Stimulated activated naive CD4-positive, alpha-beta T cell treated with Interleukin-2 at 50 U/mL for 16 hours (primary cell): ENCODE data around the gene TRUB2.

Experiments used
- DNase-seq: peaks from one replicate; lab custom pipeline; 2025; lab: John Stamatoyannopoulos, UW

Gene TRUB2

GRCh38 chr9:128271112-128271511 lies 51.1 kb downstream of the TRUB2 start:
- DNase-seq = no peak

GRCh38 chr9:128266868-128267590 lies 55.2 kb downstream of the TRUB2 start:
- no peak for DNase-seq

- DNase-seq = no peak
Measured at GRCh38 chr9:128265348-128265847, 56.8 kb downstream of the TRUB2 start.

- DNase-seq = no peak
Measured at GRCh38 chr9:128262687-128263086, 59.6 kb downstream of the TRUB2 start.

- DNase-seq = no peak
Measured at GRCh38 chr9:128260340-128260739, 61.9 kb downstream of the TRUB2 start.

- no peak for DNase-seq
Measured at GRCh38 chr9:128259156-128259555, 63.1 kb downstream of the TRUB2 start.

- DNase-seq = no peak
Measured at GRCh38 chr9:128258326-128258725, 63.9 kb downstream of the TRUB2 start.

GRCh38 chr9:128257907-128258306 lies 64.3 kb downstream of the TRUB2 start:
- no peak for DNase-seq

- no peak for DNase-seq
Measured at GRCh38 chr9:128257086-128257825, 65.0 kb downstream of the TRUB2 start.
